Measurements from ENCODE around the gene PHACTR4. TPM values are rescaled to one million over a fixed set of nuclear protein-coding genes. Genes with fewer than 3 reads are reported as not detected.
"Not testable (repeated sequence)": the region's sequence is repeated elsewhere in the genome, so short reads cannot be mapped to it uniquely, and the experiment has no call there.

PHACTR4 gene
- polyA plus RNA-seq, 4 donors, result 15.9 to 39.1 (median 26.0) TPM

DNA sequence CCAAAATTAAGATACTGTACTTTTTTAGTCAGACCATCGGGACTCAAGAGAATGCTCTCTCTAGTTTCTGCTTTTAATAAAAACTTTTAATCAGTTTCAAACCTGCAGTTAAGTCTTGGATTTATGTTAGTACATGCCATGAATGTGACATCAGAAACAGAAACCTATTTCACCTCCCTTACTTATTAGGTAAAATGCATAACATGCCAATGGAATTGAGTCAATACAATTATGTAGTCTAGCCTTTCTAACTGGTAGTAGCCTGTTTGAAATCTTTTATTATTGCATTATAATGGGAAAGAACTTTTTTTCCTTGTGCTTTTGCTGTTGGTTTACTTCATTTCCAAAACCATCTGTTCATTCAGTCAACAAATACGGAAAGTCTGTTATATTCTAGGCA, 4.8 kb downstream of the PHACTR4 start:
- no peak overlapping the region for H3K4me3 ChIP-seq (ENCODE audit: low read depth in 1 of 3, low read length in 3 of 3)
- no peak for FAIRE-seq
- no peak overlapping the region for H3K27ac ChIP-seq (ENCODE audit: low read depth in 1 of 3, low read length in 2 of 3)
- DNase-seq, result peak in 1 of 2 donors; percentile 14
- peaks cover 0 to 15% (median 0%) of the 10 kb centered on the region in 3 donors for H3K36me3 ChIP-seq (ENCODE audit: control insufficient read depth in 3 of 3, insufficient read depth in 2 of 3, low read depth in 1 of 3, low read length in 3 of 3)
- 83 to 91% (median 87%) methylated on average over 2 of the region's 2 CpGs for WGBS, 3 donors
- no peaks in the 10 kb centered on the region for H3K27me3 ChIP-seq (ENCODE audit: control insufficient read depth in 3 of 3, insufficient read depth in 3 of 3, low read length in 3 of 3)
- no peaks in the 10 kb centered on the region for H3K9me3 ChIP-seq (ENCODE audit: control insufficient read depth in 2 of 2, insufficient read depth in 1 of 2, low read depth in 1 of 2, low read length in 1 of 2)
- peaks cover 2 to 11% (median 6%) of the 10 kb centered on the region in 3 donors for H3K4me1 ChIP-seq (ENCODE audit: control insufficient read depth in 3 of 3, insufficient read depth in 2 of 3, low read depth in 1 of 3, low read length in 2 of 3)

DNA sequence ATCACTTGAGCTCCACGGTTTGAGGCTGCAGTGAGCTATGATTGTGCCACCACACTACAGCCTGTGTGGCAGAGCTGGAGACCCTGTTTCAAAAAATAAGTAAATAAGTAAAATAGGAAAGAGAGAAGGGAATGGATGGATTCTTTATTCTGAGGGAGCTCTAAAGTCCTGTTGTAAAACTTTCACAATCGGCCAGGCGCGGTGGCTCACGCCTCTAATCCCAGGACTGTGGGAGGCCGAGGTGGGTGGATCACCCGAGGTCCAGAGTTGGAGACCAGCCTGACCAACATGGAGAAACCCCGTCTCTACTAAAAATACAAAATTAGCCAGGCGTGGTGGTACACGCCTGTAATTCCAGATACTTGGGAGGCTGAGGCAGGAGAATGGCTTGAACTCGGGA, 6.1 kb downstream of the PHACTR4 start:
- Histone ChIP-seq H3K36me3 (ENCODE audit: control insufficient read depth in 3 of 3, insufficient read depth in 2 of 3, low read depth in 1 of 3, low read length in 3 of 3) (peaks cover 0 to 15% (median 0%) of the 10 kb centered on the region in 3 donors), H3K4me1 (ENCODE audit: control insufficient read depth in 3 of 3, insufficient read depth in 2 of 3, low read depth in 1 of 3, low read length in 2 of 3) (peaks cover 2 to 11% (median 5%) of the 10 kb centered on the region in 3 donors)
- WGBS, 3 donors, result 76 to 90% (median 81%) methylated on average over 11 of the region's 11 CpGs
- not testable (repeated sequence) for H3K9me3 ChIP-seq (ENCODE audit: control insufficient read depth in 2 of 2, insufficient read depth in 1 of 2, low read depth in 1 of 2, low read length in 1 of 2); FAIRE-seq; H3K27me3 ChIP-seq (ENCODE audit: control insufficient read depth in 3 of 3, insufficient read depth in 3 of 3, low read length in 3 of 3); H3K4me3 ChIP-seq (ENCODE audit: low read depth in 1 of 3, low read length in 3 of 3); H3K27ac ChIP-seq (ENCODE audit: low read depth in 1 of 3, low read length in 2 of 3)
- DNase-seq, result peak in 1 of 2 donors; percentile 44

GRCh38 chr1:28376195-28376594, 6.7 kb downstream of the PHACTR4 start:
- not testable (repeated sequence) for H3K27ac ChIP-seq (ENCODE audit: low read depth in 1 of 3, low read length in 2 of 3); H3K4me3 ChIP-seq (ENCODE audit: low read depth in 1 of 3, low read length in 3 of 3); H3K4me1 ChIP-seq (ENCODE audit: control insufficient read depth in 3 of 3, insufficient read depth in 2 of 3, low read depth in 1 of 3, low read length in 2 of 3); H3K27me3 ChIP-seq (ENCODE audit: control insufficient read depth in 3 of 3, insufficient read depth in 3 of 3, low read length in 3 of 3); DNase-seq; FAIRE-seq; H3K9me3 ChIP-seq (ENCODE audit: control insufficient read depth in 2 of 2, insufficient read depth in 1 of 2, low read depth in 1 of 2, low read length in 1 of 2)
- WGBS, 3 donors, result 96 to 99% (median 97%) methylated on average over 2 of the region's 2 CpGs
- peaks cover 0 to 15% (median 0%) of the 10 kb centered on the region in 3 donors for H3K36me3 ChIP-seq (ENCODE audit: control insufficient read depth in 3 of 3, insufficient read depth in 2 of 3, low read depth in 1 of 3, low read length in 3 of 3)

GRCh38 chr1:28378906-28379305, 9.4 kb downstream of the PHACTR4 start:
- no peak for DNase-seq
- Histone ChIP-seq H3K27me3 (ENCODE audit: control insufficient read depth in 3 of 3, insufficient read depth in 3 of 3, low read length in 3 of 3) (no peaks in the 10 kb centered on the region), H3K4me3 (ENCODE audit: low read depth in 1 of 3, low read length in 3 of 3) (no peak overlapping the region), H3K27ac (ENCODE audit: low read depth in 1 of 3, low read length in 2 of 3) (no peak overlapping the region), H3K36me3 (ENCODE audit: control insufficient read depth in 3 of 3, insufficient read depth in 2 of 3, low read depth in 1 of 3, low read length in 3 of 3) (peaks cover 0 to 21% (median 0%) of the 10 kb centered on the region in 3 donors), H3K4me1 (ENCODE audit: control insufficient read depth in 3 of 3, insufficient read depth in 2 of 3, low read depth in 1 of 3, low read length in 2 of 3) (peaks cover 0 to 3% (median 0%) of the 10 kb centered on the region in 3 donors), H3K9me3 (ENCODE audit: control insufficient read depth in 2 of 2, insufficient read depth in 1 of 2, low read depth in 1 of 2, low read length in 1 of 2) (peaks cover 0 to 5% of the 10 kb centered on the region in 2 donors)
- no peak for FAIRE-seq
- WGBS, 3 donors, result 93 to 97% (median 97%) methylated on average over 5 of the region's 5 CpGs

- H3K27me3 ChIP-seq (ENCODE audit: control insufficient read depth in 3 of 3, insufficient read depth in 3 of 3, low read length in 3 of 3), result no peaks in the 10 kb centered on the region
- peaks cover 0 to 8% of the 10 kb centered on the region in 2 donors for H3K9me3 ChIP-seq (ENCODE audit: control insufficient read depth in 2 of 2, insufficient read depth in 1 of 2, low read depth in 1 of 2, low read length in 1 of 2)
- H3K36me3 ChIP-seq (ENCODE audit: control insufficient read depth in 3 of 3, insufficient read depth in 2 of 3, low read depth in 1 of 3, low read length in 3 of 3), result peaks cover 0 to 24% (median 0%) of the 10 kb centered on the region in 3 donors
- no peak overlapping the region for H3K27ac ChIP-seq (ENCODE audit: low read depth in 1 of 3, low read length in 2 of 3)
- H3K4me1 ChIP-seq (ENCODE audit: control insufficient read depth in 3 of 3, insufficient read depth in 2 of 3, low read depth in 1 of 3, low read length in 2 of 3), result no peaks in the 10 kb centered on the region
- no peak overlapping the region for H3K4me3 ChIP-seq (ENCODE audit: low read depth in 1 of 3, low read length in 3 of 3)
- 75 to 90% (median 75%) methylated on average over 1 of the region's 1 CpG for WGBS, 3 donors
- no peak for DNase-seq
- FAIRE-seq, result no peak
Measured at GRCh38 chr1:28380394-28380793, 10.9 kb downstream of the PHACTR4 start.

- not testable (repeated sequence) for H3K4me3 ChIP-seq (ENCODE audit: low read depth in 1 of 3, low read length in 3 of 3); H3K27me3 ChIP-seq (ENCODE audit: control insufficient read depth in 3 of 3, insufficient read depth in 3 of 3, low read length in 3 of 3); DNase-seq; H3K9me3 ChIP-seq (ENCODE audit: control insufficient read depth in 2 of 2, insufficient read depth in 1 of 2, low read depth in 1 of 2, low read length in 1 of 2); FAIRE-seq; H3K4me1 ChIP-seq (ENCODE audit: control insufficient read depth in 3 of 3, insufficient read depth in 2 of 3, low read depth in 1 of 3, low read length in 2 of 3); H3K27ac ChIP-seq (ENCODE audit: low read depth in 1 of 3, low read length in 2 of 3)
- H3K36me3 ChIP-seq (ENCODE audit: control insufficient read depth in 3 of 3, insufficient read depth in 2 of 3, low read depth in 1 of 3, low read length in 3 of 3), result peaks cover 0 to 17% (median 0%) of the 10 kb centered on the region in 3 donors
- 94 to 96% (median 96%) methylated on average over 4 of the region's 4 CpGs for WGBS, 3 donors
Measured at GRCh38 chr1:28383785-28384184, 14.2 kb downstream of the PHACTR4 start.

DNA sequence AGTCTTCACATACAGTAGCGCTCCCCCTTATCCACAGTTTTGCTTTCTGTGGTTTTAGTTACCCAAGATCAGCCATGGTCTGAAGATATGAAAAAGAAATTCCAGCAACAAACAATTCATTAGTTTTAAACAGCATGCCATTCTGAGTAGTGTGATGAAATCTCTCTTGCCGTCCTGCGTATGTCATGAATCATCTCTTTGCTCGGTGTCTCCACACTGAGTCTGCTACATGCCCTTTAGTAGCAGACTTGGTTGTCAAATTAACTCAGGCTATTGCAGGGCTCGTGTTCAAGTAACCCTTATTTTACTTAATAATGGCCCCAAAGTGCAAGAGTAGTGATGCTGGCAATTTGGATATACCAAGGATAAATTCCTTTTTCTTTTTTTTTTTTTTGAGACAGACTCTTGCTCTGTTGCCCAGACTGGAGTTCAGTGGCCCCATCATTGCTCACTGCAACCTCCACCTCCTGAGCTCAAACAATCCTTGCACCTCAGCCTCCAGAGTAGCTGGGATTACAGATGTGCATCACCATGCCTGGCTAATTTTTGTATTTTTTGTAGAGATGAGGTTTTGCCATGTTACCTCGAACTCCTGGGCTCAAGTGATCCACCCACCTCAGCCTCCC, 22.6 kb downstream of the PHACTR4 start:
- Histone ChIP-seq H3K27me3 (ENCODE audit: control insufficient read depth in 3 of 3, insufficient read depth in 3 of 3, low read length in 3 of 3) (no peaks in the 10 kb centered on the region), H3K27ac (ENCODE audit: low read depth in 1 of 3, low read length in 2 of 3) (no peak overlapping the region), H3K4me1 (ENCODE audit: control insufficient read depth in 3 of 3, insufficient read depth in 2 of 3, low read depth in 1 of 3, low read length in 2 of 3) (no peaks in the 10 kb centered on the region), H3K36me3 (ENCODE audit: control insufficient read depth in 3 of 3, insufficient read depth in 2 of 3, low read depth in 1 of 3, low read length in 3 of 3) (peaks cover 0 to 15% (median 0%) of the 10 kb centered on the region in 3 donors), H3K9me3 (ENCODE audit: control insufficient read depth in 2 of 2, insufficient read depth in 1 of 2, low read depth in 1 of 2, low read length in 1 of 2) (no peaks in the 10 kb centered on the region), H3K4me3 (ENCODE audit: low read depth in 1 of 3, low read length in 3 of 3) (no peak overlapping the region)
- FAIRE-seq (no peak), DNase-seq (no peak)
- 78 to 91% (median 90%) methylated on average over 6 of the region's 6 CpGs for WGBS, 3 donors

DNA sequence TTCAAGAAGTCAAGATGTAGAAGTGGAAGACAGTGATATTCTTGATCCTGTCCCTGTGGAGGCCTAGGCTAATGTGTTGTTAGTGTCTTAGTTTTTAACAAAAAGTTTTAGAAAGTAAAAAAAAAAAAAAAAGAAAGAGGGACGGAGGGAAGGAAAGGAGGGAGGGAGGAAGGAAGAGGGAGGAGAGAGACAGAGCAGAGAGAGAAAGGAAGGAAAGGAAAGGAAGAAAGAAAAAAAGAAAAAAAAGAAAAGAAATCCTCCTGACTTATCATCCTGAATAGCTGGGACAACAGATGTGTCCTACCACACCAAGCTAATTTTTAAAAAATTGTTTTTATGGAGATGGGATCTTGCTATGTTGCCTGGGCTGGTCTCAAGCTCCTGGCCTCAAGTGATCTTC, 24.6 kb downstream of the PHACTR4 start:
- DNase-seq (no peak), FAIRE-seq (no peak)
- Histone ChIP-seq H3K27me3 (ENCODE audit: control insufficient read depth in 3 of 3, insufficient read depth in 3 of 3, low read length in 3 of 3) (no peaks in the 10 kb centered on the region), H3K4me1 (ENCODE audit: control insufficient read depth in 3 of 3, insufficient read depth in 2 of 3, low read depth in 1 of 3, low read length in 2 of 3) (no peaks in the 10 kb centered on the region), H3K9me3 (ENCODE audit: control insufficient read depth in 2 of 2, insufficient read depth in 1 of 2, low read depth in 1 of 2, low read length in 1 of 2) (no peaks in the 10 kb centered on the region), H3K27ac (ENCODE audit: low read depth in 1 of 3, low read length in 2 of 3) (no peak overlapping the region), H3K4me3 (ENCODE audit: low read depth in 1 of 3, low read length in 3 of 3) (no peak overlapping the region), H3K36me3 (ENCODE audit: control insufficient read depth in 3 of 3, insufficient read depth in 2 of 3, low read depth in 1 of 3, low read length in 3 of 3) (peaks cover 0 to 29% (median 0%) of the 10 kb centered on the region in 3 donors)
- 65 to 100% (median 83%) methylated on average over 1 of the region's 1 CpG for WGBS, 3 donors

- no peaks in the 10 kb centered on the region for H3K27me3 ChIP-seq (ENCODE audit: control insufficient read depth in 3 of 3, insufficient read depth in 3 of 3, low read length in 3 of 3)
- no peak for FAIRE-seq
- H3K4me1 ChIP-seq (ENCODE audit: control insufficient read depth in 3 of 3, insufficient read depth in 2 of 3, low read depth in 1 of 3, low read length in 2 of 3), result no peaks in the 10 kb centered on the region
- no peaks in the 10 kb centered on the region for H3K9me3 ChIP-seq (ENCODE audit: control insufficient read depth in 2 of 2, insufficient read depth in 1 of 2, low read depth in 1 of 2, low read length in 1 of 2)
- H3K36me3 ChIP-seq (ENCODE audit: control insufficient read depth in 3 of 3, insufficient read depth in 2 of 3, low read depth in 1 of 3, low read length in 3 of 3), result peaks cover 0 to 27% (median 0%) of the 10 kb centered on the region in 3 donors
- WGBS, 3 donors, result 24 to 51% (median 43%) methylated on average over 4 of the region's 4 CpGs
- DNase-seq, result peak in 1 of 2 donors; percentile 16
- no peak overlapping the region for H3K4me3 ChIP-seq (ENCODE audit: low read depth in 1 of 3, low read length in 3 of 3)
- H3K27ac ChIP-seq (ENCODE audit: low read depth in 1 of 3, low read length in 2 of 3), result no peak overlapping the region
Measured at GRCh38 chr1:28395181-28395580, 25.6 kb downstream of the PHACTR4 start.

All from small intestine (tissue), 7 donors.